Panc1 (cell line): ENCODE data around the gene H3-3A. TPM values are rescaled to one million over a fixed set of nuclear protein-coding genes. Genes with fewer than 3 reads are reported as not detected.

Experiments used
- ATAC-seq: fragments of 200-7000 bp; cut with Tn5 transposase; 2 replicates; pipeline ENCODE4 v1.9.1; 2020; ENCODE audit warnings: mild to moderate bottlenecking, moderate library complexity
- BruUV-seq: library from RNA; stranded (reverse); fragments of 400-500 nt; replicated peaks from 2 replicates; lab custom pipeline; 2021; lab: Mats Ljungman, UMichigan
- CTCF ChIA-PET: fragments of 300-600 bp; sonication (Branson Sonifier 250); formaldehyde crosslinking; loops from one replicate; lab custom pipeline; 2022; ENCODE audit warnings: antibody characterized with exemption; lab: Charles Lee
- POLR2A ChIA-PET: fragments of 300-600 bp; sonication (Branson Sonifier 250); formaldehyde crosslinking; loops from one replicate; lab custom pipeline; 2022; ENCODE audit warnings: antibody characterized with exemption; lab: Charles Lee
- DNase-seq: peaks from one replicate; pipeline ENCODE4 v3.0.0-alpha.2; 2010; ENCODE audit warnings: low read depth, low spot score
- H3K27ac ChIP-seq: 2 replicates; pipeline ENCODE4 v1.5.1; 2011; ENCODE audit warnings: mild to moderate bottlenecking, low read length, inconsistent platforms
- H3K27me3 ChIP-seq: fragments of 200-500 bp; sonication (Bioruptor generic); 2 replicates; pipeline ENCODE4 v1.6.0; 2014; ENCODE audit warnings: low read length, inconsistent platforms; ENCODE audit not compliant: control insufficient read depth, insufficient read depth
- H3K36me3 ChIP-seq: fragments of 200-500 bp; sonication (Bioruptor generic); 2 replicates; pipeline ENCODE4 v1.5.1; 2014; ENCODE audit warnings: inconsistent platforms, mild to moderate bottlenecking, low read length, moderate library complexity; ENCODE audit not compliant: control insufficient read depth, insufficient read depth
- H3K4me1 ChIP-seq: 2 replicates; pipeline ENCODE4 v1.5.1; 2011; ENCODE audit warnings: inconsistent platforms, mild to moderate bottlenecking, low read length, moderate library complexity; ENCODE audit not compliant: control insufficient read depth, insufficient read depth
- H3K4me3 ChIP-seq, 2 experiments: 2 replicates each; pipeline ENCODE4 v1.5.1; 2011 to 2012; ENCODE audit warnings: low read depth in 2 of 2, low read length in 2 of 2, mild to moderate bottlenecking in 2 of 2, inconsistent platforms in 1 of 2, moderate library complexity in 1 of 2
- H3K9me3 ChIP-seq: fragments of 200-500 bp; sonication (Bioruptor generic); 2 replicates; pipeline ENCODE4 v1.5.1; 2014; ENCODE audit warnings: low read depth, mild to moderate bottlenecking, inconsistent platforms, low read length, moderate library complexity; ENCODE audit not compliant: control insufficient read depth, insufficient read depth
- POLR2AphosphoS5 ChIP-seq: IDR thresholded peaks from 2 replicates; pipeline ENCODE4 v1.6.1; 2012; ENCODE audit warnings: mild to moderate bottlenecking, low read depth, low read length, moderate library complexity
- SIN3A ChIP-seq: IDR thresholded peaks from 2 replicates; pipeline ENCODE4 v1.6.1; 2012; ENCODE audit warnings: low read depth, mild to moderate bottlenecking, low read length, moderate library complexity, borderline replicate concordance; ENCODE audit not compliant: insufficient read depth
- TCF7L2 ChIP-seq: IDR thresholded peaks from 2 replicates; pipeline ENCODE4 v1.6.1; 2011; ENCODE audit warnings: mild to moderate bottlenecking, low read depth, low read length, inconsistent platforms
- in situ Hi-C: cut with HindIII; loops from 2 replicates; pipeline ENCODE4 v1.10.0; 2016; ENCODE audit warnings: low sequenced_read_pairs, low pct_unique_long_range_greater_than_20kb
- intact Hi-C: fragments of 100-400 bp; cut with micrococcal nuclease; formaldehyde crosslinking; loops from one replicate; pipeline ENCODE4 v1.10.0; 2022; ENCODE audit not compliant: unreplicated experiment
- total RNA-seq: library from RNA; stranded (reverse); gene quantifications from one replicate; pipeline ENCODE4 v1.2.1, GENCODE V29; 2021; ENCODE audit not compliant: unreplicated experiment
- TF ChIP-seq, protein P1 (sequence below), 2 experiments: IDR thresholded peaks; 2 replicates each; pipeline ENCODE4 v1.6.1; 2011 to 2012; ENCODE audit warnings: low read depth in 2 of 2, control low read depth in 1 of 2, low read length in 1 of 2, mild to moderate bottlenecking in 1 of 2, moderate library complexity in 1 of 2; ENCODE audit not compliant: insufficient read depth in 1 of 2
- TF ChIP-seq, protein P2 (sequence below): fragments of 450-650 bp; IDR thresholded peaks from 2 replicates; pipeline ENCODE4 v1.5.1; 2017; ENCODE audit warnings: mild to moderate bottlenecking

The H3-3A gene
- total RNA-seq, 1 experiment from 2014 or later: 404 TPM

DNA sequence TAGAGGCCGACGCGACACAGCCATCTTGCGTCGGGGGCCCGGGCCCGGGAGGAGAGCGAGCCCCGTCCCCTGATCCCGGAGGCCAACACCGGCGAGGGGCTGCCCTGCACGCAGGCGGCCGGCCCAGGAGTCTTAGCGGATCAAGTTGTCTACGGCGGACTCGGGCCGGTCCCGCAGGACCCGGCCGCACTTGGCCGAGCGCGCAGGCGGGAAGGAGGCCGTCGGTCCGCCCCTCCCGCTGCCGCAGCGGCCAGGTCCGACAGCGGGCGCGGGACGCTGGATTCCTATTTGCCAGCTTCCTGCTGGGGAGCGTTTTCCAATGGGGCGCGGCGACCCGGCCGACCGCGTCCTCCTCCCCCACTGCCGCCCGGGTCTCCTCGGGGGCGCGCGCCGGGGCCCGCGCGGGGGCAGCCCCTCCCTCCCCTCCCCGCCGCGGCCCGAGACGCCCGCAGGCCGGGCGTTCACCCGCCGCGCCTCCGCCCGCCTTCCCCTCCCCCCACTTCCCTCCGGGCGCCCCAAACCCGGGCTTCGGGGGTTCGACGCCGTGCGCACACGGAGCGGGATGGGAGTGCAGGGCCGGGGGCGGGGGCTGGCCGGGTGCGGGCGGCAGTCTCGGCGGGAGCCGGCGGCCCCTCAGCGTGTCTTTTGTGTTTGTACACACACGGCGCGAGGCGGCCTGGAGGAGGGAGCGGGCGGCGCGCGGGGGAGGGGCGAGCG, 517 bp upstream of the H3-3A start:
- in situ Hi-C loops (no loop called here), intact Hi-C loops (loop anchor here (10.0 kb wide), 1 partner anchor 587 kb away; no protein-coding TSS in a partner anchor)
- CTCF ChIA-PET: interaction anchor here (0.6 to 0.8 kb wide), 2 partner anchors 57 to 63 kb away, joined by 3 to 6 read pairs; no protein-coding TSS in a partner anchor
- H3K36me3 ChIP-seq: peaks cover 30% of the 10 kb centered on the region
- POLR2A ChIA-PET: interaction anchor here (0.6 to 1.5 kb wide), 11 partner anchors 8 to 622 kb away, joined by 3 to 16 read pairs (median 4); partner anchors contain the start of genes SDE2 and TMEM63A
- H3K9me3 ChIP-seq: no peaks in the 10 kb centered on the region
- H3K27ac ChIP-seq: peak overlapping the region; percentile 96
- TF ChIP-seq POLR2AphosphoS5: peak; percentile 44; the same call in 1 of the 2 replicates
- TF ChIP-seq, protein P1, sequence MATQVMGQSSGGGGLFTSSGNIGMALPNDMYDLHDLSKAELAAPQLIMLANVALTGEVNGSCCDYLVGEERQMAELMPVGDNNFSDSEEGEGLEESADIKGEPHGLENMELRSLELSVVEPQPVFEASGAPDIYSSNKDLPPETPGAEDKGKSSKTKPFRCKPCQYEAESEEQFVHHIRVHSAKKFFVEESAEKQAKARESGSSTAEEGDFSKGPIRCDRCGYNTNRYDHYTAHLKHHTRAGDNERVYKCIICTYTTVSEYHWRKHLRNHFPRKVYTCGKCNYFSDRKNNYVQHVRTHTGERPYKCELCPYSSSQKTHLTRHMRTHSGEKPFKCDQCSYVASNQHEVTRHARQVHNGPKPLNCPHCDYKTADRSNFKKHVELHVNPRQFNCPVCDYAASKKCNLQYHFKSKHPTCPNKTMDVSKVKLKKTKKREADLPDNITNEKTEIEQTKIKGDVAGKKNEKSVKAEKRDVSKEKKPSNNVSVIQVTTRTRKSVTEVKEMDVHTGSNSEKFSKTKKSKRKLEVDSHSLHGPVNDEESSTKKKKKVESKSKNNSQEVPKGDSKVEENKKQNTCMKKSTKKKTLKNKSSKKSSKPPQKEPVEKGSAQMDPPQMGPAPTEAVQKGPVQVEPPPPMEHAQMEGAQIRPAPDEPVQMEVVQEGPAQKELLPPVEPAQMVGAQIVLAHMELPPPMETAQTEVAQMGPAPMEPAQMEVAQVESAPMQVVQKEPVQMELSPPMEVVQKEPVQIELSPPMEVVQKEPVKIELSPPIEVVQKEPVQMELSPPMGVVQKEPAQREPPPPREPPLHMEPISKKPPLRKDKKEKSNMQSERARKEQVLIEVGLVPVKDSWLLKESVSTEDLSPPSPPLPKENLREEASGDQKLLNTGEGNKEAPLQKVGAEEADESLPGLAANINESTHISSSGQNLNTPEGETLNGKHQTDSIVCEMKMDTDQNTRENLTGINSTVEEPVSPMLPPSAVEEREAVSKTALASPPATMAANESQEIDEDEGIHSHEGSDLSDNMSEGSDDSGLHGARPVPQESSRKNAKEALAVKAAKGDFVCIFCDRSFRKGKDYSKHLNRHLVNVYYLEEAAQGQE (IDR thresholded peaks at IDR 0.05; ENCODE audit: insufficient read depth in 1 of 2, low read depth in 2 of 2, low read length in 1 of 2): no peak
- no peak; the same call in 1 of the 2 replicates for TF ChIP-seq SIN3A
- TF ChIP-seq, protein P2, sequence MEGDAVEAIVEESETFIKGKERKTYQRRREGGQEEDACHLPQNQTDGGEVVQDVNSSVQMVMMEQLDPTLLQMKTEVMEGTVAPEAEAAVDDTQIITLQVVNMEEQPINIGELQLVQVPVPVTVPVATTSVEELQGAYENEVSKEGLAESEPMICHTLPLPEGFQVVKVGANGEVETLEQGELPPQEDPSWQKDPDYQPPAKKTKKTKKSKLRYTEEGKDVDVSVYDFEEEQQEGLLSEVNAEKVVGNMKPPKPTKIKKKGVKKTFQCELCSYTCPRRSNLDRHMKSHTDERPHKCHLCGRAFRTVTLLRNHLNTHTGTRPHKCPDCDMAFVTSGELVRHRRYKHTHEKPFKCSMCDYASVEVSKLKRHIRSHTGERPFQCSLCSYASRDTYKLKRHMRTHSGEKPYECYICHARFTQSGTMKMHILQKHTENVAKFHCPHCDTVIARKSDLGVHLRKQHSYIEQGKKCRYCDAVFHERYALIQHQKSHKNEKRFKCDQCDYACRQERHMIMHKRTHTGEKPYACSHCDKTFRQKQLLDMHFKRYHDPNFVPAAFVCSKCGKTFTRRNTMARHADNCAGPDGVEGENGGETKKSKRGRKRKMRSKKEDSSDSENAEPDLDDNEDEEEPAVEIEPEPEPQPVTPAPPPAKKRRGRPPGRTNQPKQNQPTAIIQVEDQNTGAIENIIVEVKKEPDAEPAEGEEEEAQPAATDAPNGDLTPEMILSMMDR: no peak
- TF ChIP-seq TCF7L2: 0 out of 2 replicates have a peak, but pooled peaks have one; percentile 20
- no peaks in the 10 kb centered on the region for H3K27me3 ChIP-seq
- H3K4me3 ChIP-seq: peak overlapping the region; percentile 61 to 80
- peaks cover 31% of the 10 kb centered on the region for H3K4me1 ChIP-seq
- ATAC-seq: peak; percentile 82
- BruUV-seq: no TSS peak
- no peak for DNase-seq

DNA sequence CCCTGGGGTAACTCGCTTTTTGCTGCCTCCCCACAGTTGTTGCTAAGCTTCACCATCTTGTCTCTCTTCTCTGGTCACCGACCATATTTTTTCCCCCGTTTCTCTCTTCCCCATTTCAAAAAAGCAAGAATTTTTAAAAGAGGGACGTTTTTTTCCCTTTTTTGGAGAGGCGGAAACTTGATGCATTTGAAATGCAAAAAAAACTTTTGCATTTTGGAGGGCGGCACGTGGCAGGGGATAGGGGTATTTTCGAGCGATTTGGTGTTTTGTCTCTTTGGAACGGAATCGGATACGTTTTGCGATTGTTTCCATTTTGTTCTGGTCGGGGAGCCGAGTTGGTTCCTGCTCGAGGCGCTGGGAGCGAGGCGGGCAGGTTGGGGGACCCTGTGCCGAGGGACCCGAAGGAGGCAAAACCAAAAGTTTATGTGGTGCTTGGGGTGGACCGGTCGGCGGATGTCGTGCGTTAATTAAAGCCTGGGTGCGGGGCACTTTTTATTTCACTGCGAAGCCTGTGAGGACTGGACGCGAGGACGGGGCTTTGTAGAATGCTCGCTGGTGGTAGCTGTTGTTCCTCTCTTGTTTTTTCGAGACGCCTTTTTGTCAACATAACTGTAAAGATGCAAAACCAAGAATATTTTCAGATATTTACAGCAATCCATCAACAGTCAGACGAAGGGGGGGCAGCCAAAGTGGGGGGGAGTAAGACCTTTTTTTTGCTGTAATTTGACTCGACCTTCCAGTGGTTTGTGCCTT, 884 bp downstream of the H3-3A start:
- Histone ChIP-seq H3K36me3 (peaks cover 37% of the 10 kb centered on the region), H3K27me3 (no peaks in the 10 kb centered on the region), H3K4me3 (peak overlapping the region; percentile 97 to 99), H3K9me3 (no peaks in the 10 kb centered on the region), H3K27ac (peak overlapping the region; percentile 97), H3K4me1 (peaks cover 31% of the 10 kb centered on the region)
- intact Hi-C loops (loop anchor here (10.0 kb wide), 1 partner anchor 589 kb away; no protein-coding TSS in a partner anchor), in situ Hi-C loops (no loop called here)
- no peak for DNase-seq
- peak; percentile 21 for ATAC-seq
- BruUV-seq: TSS peak; percentile 67
- POLR2A ChIA-PET: interaction anchor here (0.5 to 0.7 kb wide), 3 partner anchors 11 to 104 kb away, joined by 3 to 13 read pairs (median 11); no protein-coding TSS in a partner anchor
- TF ChIP-seq POLR2AphosphoS5 (0 out of 2 replicates have a peak, but pooled peaks have one; percentile 25), SIN3A (no peak)
- TF ChIP-seq, protein P1 (IDR thresholded peaks at IDR 0.05; ENCODE audit: insufficient read depth in 1 of 2, low read depth in 2 of 2, low read length in 1 of 2): no peak
- CTCF ChIA-PET: interaction anchor here (0.6 to 0.7 kb wide), 2 partner anchors 641 to 712 kb away, joined by 3 to 8 read pairs; no protein-coding TSS in a partner anchor
